HG03280 (cell line): ENCODE data around the gene FAM81A.

Source experiments
- ATAC-seq: cut with Tn5 transposase; IDR thresholded peaks from one replicate; pipeline ENCODE4 v1.9.1; 2021; ENCODE audit warnings: mild to moderate bottlenecking, moderate library complexity; ENCODE audit not compliant: unreplicated experiment

FAM81A gene

GRCh38 chr15:59571606-59572005, 133.6 kb downstream of the FAM81A start:
- no peak for ATAC-seq
